GM06990 (cell line): ENCODE results near the gene XKRX.

Experiments
- DNase-seq: peaks from one replicate; pipeline ENCODE4 v3.0.0-alpha.2; 2011; ENCODE audit not compliant: insufficient read length; ENCODE audit errors: extremely low read depth
- H3K27me3 ChIP-seq: replicated peaks from 2 replicates; pipeline ENCODE4 v1.6.0; 2011; ENCODE audit warnings: low read length; ENCODE audit not compliant: control insufficient read depth, insufficient read depth
- H3K36me3 ChIP-seq: 2 replicates; pipeline ENCODE4 v1.5.1; 2011; ENCODE audit warnings: low read length; ENCODE audit not compliant: control insufficient read depth, insufficient read depth
- H3K4me3 ChIP-seq: replicated peaks from 2 replicates; pipeline ENCODE4 v1.5.1; 2011; ENCODE audit warnings: low read depth, mild to moderate bottlenecking, control low read depth, low read length
- TF ChIP-seq, protein P1 (sequence below): IDR thresholded peaks from 2 replicates; pipeline ENCODE4 v1.5.1; 2011; ENCODE audit warnings: low read length, control low read depth, mild to moderate bottlenecking, inconsistent platforms; ENCODE audit not compliant: insufficient read depth, poor library complexity, severe bottlenecking

XKRX gene

DNA sequence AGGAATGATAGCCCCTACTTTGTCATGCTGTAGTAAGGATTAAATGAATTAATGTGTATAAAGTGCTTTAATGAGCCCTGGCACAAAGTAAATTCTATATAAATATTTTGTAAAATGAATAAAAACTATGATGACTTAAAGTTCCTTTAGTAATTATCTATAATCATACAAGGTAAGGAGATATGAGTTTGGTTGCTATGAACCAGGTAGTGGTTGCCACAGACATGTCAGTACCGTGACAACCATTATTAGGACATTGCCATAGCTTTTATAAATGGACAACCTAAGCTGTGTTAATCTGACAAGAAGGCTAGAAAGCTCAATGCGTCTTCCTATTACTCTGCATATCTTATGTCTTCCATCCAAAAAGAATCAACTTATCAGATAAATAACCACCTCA lies 40.7 kb upstream of the XKRX start, which contains the start of gene ARL13A:
Gene ARL13A (plus strand): TSS at position 301 of the 400 bp plus-strand sequence. CDS start 3,982 bp downstream, outside the sequence.
- DNase-seq: no peak
- Histone ChIP-seq H3K4me3 (no peak within 1 kb of the TSS), H3K27me3 (no peaks in the 10 kb centered on the region), H3K36me3 (no peaks in the 10 kb centered on the region)
- TF ChIP-seq, protein P1, sequence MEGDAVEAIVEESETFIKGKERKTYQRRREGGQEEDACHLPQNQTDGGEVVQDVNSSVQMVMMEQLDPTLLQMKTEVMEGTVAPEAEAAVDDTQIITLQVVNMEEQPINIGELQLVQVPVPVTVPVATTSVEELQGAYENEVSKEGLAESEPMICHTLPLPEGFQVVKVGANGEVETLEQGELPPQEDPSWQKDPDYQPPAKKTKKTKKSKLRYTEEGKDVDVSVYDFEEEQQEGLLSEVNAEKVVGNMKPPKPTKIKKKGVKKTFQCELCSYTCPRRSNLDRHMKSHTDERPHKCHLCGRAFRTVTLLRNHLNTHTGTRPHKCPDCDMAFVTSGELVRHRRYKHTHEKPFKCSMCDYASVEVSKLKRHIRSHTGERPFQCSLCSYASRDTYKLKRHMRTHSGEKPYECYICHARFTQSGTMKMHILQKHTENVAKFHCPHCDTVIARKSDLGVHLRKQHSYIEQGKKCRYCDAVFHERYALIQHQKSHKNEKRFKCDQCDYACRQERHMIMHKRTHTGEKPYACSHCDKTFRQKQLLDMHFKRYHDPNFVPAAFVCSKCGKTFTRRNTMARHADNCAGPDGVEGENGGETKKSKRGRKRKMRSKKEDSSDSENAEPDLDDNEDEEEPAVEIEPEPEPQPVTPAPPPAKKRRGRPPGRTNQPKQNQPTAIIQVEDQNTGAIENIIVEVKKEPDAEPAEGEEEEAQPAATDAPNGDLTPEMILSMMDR: no peak

- Histone ChIP-seq H3K4me3 (no peak overlapping the region), H3K36me3 (no peaks in the 10 kb centered on the region), H3K27me3 (no peaks in the 10 kb centered on the region)
- TF ChIP-seq, protein P1: no peak
- no peak for DNase-seq
Measured at GRCh38 chrX:100964362-100964761, 35.6 kb upstream of the XKRX start.

- no peak for DNase-seq
- TF ChIP-seq, protein P1: no peak
- Histone ChIP-seq H3K4me3 (no peak overlapping the region), H3K27me3 (no peaks in the 10 kb centered on the region), H3K36me3 (no peaks in the 10 kb centered on the region)
Measured at GRCh38 chrX:100962811-100963210, 34.1 kb upstream of the XKRX start.

GRCh38 chrX:100948557-100948956 lies 19.8 kb upstream of the XKRX start:
- no peak for DNase-seq
- Histone ChIP-seq H3K27me3 (no peaks in the 10 kb centered on the region), H3K4me3 (no peak overlapping the region), H3K36me3 (no peaks in the 10 kb centered on the region)
- TF ChIP-seq, protein P1: no peak

GRCh38 chrX:100946299-100946927 lies 17.7 kb upstream of the XKRX start:
- H3K4me3 ChIP-seq: no peak overlapping the region
- TF ChIP-seq, protein P1: no peak
- H3K36me3 ChIP-seq: no peaks in the 10 kb centered on the region
- no peaks in the 10 kb centered on the region for H3K27me3 ChIP-seq
- no peak for DNase-seq

GRCh38 chrX:100944601-100945000 lies 15.9 kb upstream of the XKRX start:
- TF ChIP-seq, protein P1: no peak
- Histone ChIP-seq H3K4me3 (no peak overlapping the region), H3K36me3 (no peaks in the 10 kb centered on the region), H3K27me3 (no peaks in the 10 kb centered on the region)
- no peak for DNase-seq
